Kidney epithelial cell (primary cell): Measurements from ENCODE around the gene TFCP2. TPM values are rescaled to one million over a fixed set of nuclear protein-coding genes. Genes with fewer than 3 reads are reported as not detected.

ENCODE experiments used
- DNase-seq: peaks from one replicate; pipeline ENCODE4 v3.0.0-alpha.2; 2010; ENCODE audit warnings: low read depth
- H3K27me3 ChIP-seq: 2 replicates; pipeline ENCODE4 v1.6.0; 2011; ENCODE audit warnings: low read length; ENCODE audit not compliant: control insufficient read depth, insufficient read depth
- H3K36me3 ChIP-seq: 2 replicates; pipeline ENCODE4 v1.5.1; 2011; ENCODE audit warnings: low read length; ENCODE audit not compliant: control insufficient read depth, insufficient read depth
- H3K4me3 ChIP-seq: 2 replicates; pipeline ENCODE4 v1.5.1; 2011; ENCODE audit warnings: low read depth, mild to moderate bottlenecking, control low read depth, low read length
- CTCF ChIP-seq: IDR thresholded peaks from 2 replicates; pipeline ENCODE4 v1.5.1; 2011; ENCODE audit warnings: mild to moderate bottlenecking, moderate library complexity, low read length, control low read depth, inconsistent platforms; ENCODE audit not compliant: insufficient read depth, poor library complexity, severe bottlenecking
- total RNA-seq: library from RNA; depleted of rRNA; stranded (reverse); fragments of >200 nt; gene quantifications from 2 replicates; pipeline ENCODE4 v1.2.3, GENCODE V29; 2015

The TFCP2 gene
- total RNA-seq, 1 donor from 2014 or later: 19.1 TPM

DNA sequence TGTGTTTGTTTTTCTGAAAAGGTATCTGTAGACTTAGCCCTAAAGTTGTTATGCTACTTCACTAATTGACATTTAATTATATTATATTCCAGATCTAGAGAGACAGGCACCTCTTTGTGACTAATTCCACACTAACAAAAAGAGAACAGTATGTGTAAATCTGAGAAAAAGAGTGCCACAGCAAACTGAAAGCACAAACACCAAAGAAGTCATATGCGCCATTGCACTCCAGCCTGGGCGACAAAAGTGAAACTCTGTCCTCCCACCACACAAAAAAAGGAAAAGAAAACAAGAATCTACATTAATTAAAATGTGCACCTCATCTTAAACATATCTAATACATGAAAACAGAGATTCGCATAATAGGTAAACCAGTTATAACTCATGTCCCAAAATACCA is 85.1 kb downstream of the TFCP2 start:
- no peak for DNase-seq
- Histone ChIP-seq H3K36me3 (no peaks in the 10 kb centered on the region), H3K27me3 (no peaks in the 10 kb centered on the region), H3K4me3 (no peak overlapping the region)
- no peak for TF ChIP-seq CTCF

DNA sequence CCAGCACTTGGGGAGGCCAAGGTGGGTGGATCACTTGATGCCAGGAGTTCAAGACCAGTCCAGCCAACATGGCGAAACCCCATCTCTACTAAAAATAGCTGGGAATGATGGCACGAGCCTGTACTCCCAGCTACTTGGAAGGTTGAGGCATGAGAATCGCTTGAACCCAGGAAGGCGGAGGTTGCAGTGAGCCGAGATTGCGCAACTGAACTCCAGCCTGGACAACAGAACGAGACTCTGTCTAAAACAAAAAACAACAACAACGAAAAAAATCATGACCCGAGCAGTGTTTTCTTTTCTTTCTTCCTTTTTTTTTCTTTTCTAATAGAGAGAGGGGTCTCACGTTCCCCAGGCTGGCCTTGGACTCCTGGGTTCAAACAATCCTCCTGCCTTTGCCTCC is 86.0 kb downstream of the TFCP2 start:
- Histone ChIP-seq H3K27me3 (no peaks in the 10 kb centered on the region), H3K4me3 (no peak overlapping the region), H3K36me3 (no peaks in the 10 kb centered on the region)
- no peak for DNase-seq
- no peak for TF ChIP-seq CTCF

- H3K36me3 ChIP-seq: no peaks in the 10 kb centered on the region
- DNase-seq: no peak
- TF ChIP-seq CTCF: no peak
- no peak overlapping the region for H3K4me3 ChIP-seq
- no peaks in the 10 kb centered on the region for H3K27me3 ChIP-seq
Measured at GRCh38 chr12:51085757-51086156, 87.2 kb downstream of the TFCP2 start.

GRCh38 chr12:51083126-51083833 is 89.7 kb downstream of the TFCP2 start, which contains the start of gene CSRNP2:
CSRNP2 (minus strand) TSS chr12:51083596; CDS start chr12:51076561, 7,035 bp downstream.
- Histone ChIP-seq H3K4me3 (peak within 1 kb of the TSS; percentile 93), H3K36me3 (no peaks in the 10 kb centered on the region), H3K27me3 (no peaks in the 10 kb centered on the region)
- TF ChIP-seq CTCF: no peak
- DNase-seq: peak; percentile 77

GRCh38 chr12:51082561-51083125 is 90.3 kb downstream of the TFCP2 start:
- DNase-seq: no peak
- Histone ChIP-seq H3K4me3 (peak overlapping the region; percentile 93), H3K27me3 (no peaks in the 10 kb centered on the region), H3K36me3 (no peaks in the 10 kb centered on the region)
- TF ChIP-seq CTCF: no peak

- no peak for DNase-seq
- Histone ChIP-seq H3K4me3 (no peak overlapping the region), H3K27me3 (no peaks in the 10 kb centered on the region), H3K36me3 (no peaks in the 10 kb centered on the region)
- TF ChIP-seq CTCF: no peak
Measured at GRCh38 chr12:51081421-51081820, 91.5 kb downstream of the TFCP2 start.
